H1 (cell line): ENCODE results near the gene SYNDIG1. TPM values are rescaled to one million over a fixed set of nuclear protein-coding genes. Genes with fewer than 3 reads are reported as not detected.

Experiments used
- CTCF ChIA-PET: fragments of 300-600 bp; sonication (Branson Sonifier 250); formaldehyde crosslinking; loops from one replicate; lab custom pipeline; 2021; ENCODE audit not compliant: partially characterized antibody; lab: Charles Lee
- POLR2A ChIA-PET: fragments of 300-600 bp; sonication (Branson Sonifier 250); formaldehyde crosslinking; loops from one replicate; lab custom pipeline; 2021; ENCODE audit warnings: inconsistent platforms; ENCODE audit not compliant: partially characterized antibody; lab: Charles Lee
- DNase-seq, 2 experiments: peaks; one replicate each; pipeline versions ENCODE4 v3.0.0 to v3.0.0-alpha.2; 2010 to 2022; ENCODE audit warnings: low spot score in 2 of 2, low read depth in 1 of 2, mixed read lengths in 1 of 2
- FAIRE-seq: peaks from 2 replicates; lab custom pipeline; 2011; peaks lifted over from hg19 to GRCh38; lab: Jason Lieb, UNC
- H2AFZ ChIP-seq: 2 replicates; pipeline ENCODE4 v1.8.1; 2012; ENCODE audit warnings: low read length, inconsistent platforms
- H2AK5ac ChIP-seq: 2 replicates; pipeline ENCODE4 v1.6.1; 2013; ENCODE audit warnings: low read depth, low read length
- H2BK120ac ChIP-seq: replicated peaks from 2 replicates; pipeline ENCODE3; 2013; ENCODE audit warnings: low read depth, low read length, inconsistent platforms
- H2BK12ac ChIP-seq: 2 replicates; pipeline ENCODE4 v1.6.1; 2013; ENCODE audit warnings: low read depth, low read length
- H2BK15ac ChIP-seq: 2 replicates; pipeline ENCODE4 v1.6.1; 2013; ENCODE audit warnings: low read length
- H2BK20ac ChIP-seq: 2 replicates; pipeline ENCODE4 v1.6.1; 2013; ENCODE audit warnings: low read length
- H2BK5ac ChIP-seq: 2 replicates; pipeline ENCODE4 v1.6.1; 2013; ENCODE audit warnings: low read depth, low read length
- H3K14ac ChIP-seq: 2 replicates; pipeline ENCODE4 v1.6.1; 2013; ENCODE audit warnings: inconsistent platforms; ENCODE audit not compliant: insufficient read length
- H3K18ac ChIP-seq: 2 replicates; pipeline ENCODE4 v1.6.1; 2013; ENCODE audit warnings: low read length; ENCODE audit errors: extremely low read depth
- H3K23ac ChIP-seq: 2 replicates; pipeline ENCODE4 v1.6.1; 2013; ENCODE audit warnings: inconsistent platforms; ENCODE audit not compliant: insufficient read length
- H3K23me2 ChIP-seq: 2 replicates; pipeline ENCODE4 v1.6.1; 2013; ENCODE audit warnings: low read depth, low read length
- H3K27ac ChIP-seq: 2 replicates; pipeline ENCODE4 v1.6.1; 2011; ENCODE audit warnings: low read depth, low read length, inconsistent platforms
- H3K27me3 ChIP-seq, 4 experiments: replicated peaks in 1 of 4; 1 replicate in 1 of 4; 2 replicates in 3 of 4; pipeline versions ENCODE4 v1.6.1 to v1.8.1; 2011 to 2013; ENCODE audit warnings: low read length in 3 of 4, mild to moderate bottlenecking in 3 of 4, inconsistent platforms in 2 of 4, mixed read lengths in 2 of 4, moderate library complexity in 1 of 4; ENCODE audit not compliant: control insufficient read depth in 3 of 4, insufficient read depth in 3 of 4; ENCODE audit errors: extremely low read depth in 1 of 4
- H3K36me3 ChIP-seq, 4 experiments: 2 replicates each; pipeline versions ENCODE4 v1.6.1 to v1.8.1; 2011 to 2013; ENCODE audit warnings: mild to moderate bottlenecking in 4 of 4, low read length in 3 of 4, moderate library complexity in 2 of 4, control low read depth in 1 of 4, inconsistent platforms in 1 of 4; ENCODE audit not compliant: insufficient read depth in 4 of 4, control insufficient read depth in 2 of 4
- H3K4ac ChIP-seq: replicated peaks from 2 replicates; pipeline ENCODE3; 2013; ENCODE audit warnings: low read length, low read depth, mixed read lengths, inconsistent platforms; ENCODE audit not compliant: insufficient read length
- H3K4me1 ChIP-seq, 4 experiments: replicated peaks in 1 of 4; 1 replicate in 1 of 4; 2 replicates in 3 of 4; pipeline versions ENCODE4 v1.6.1 to v1.8.1; 2011 to 2013; ENCODE audit warnings: low read length in 3 of 4, inconsistent platforms in 2 of 4, mixed read lengths in 1 of 4; ENCODE audit not compliant: insufficient read depth in 4 of 4, control insufficient read depth in 3 of 4
- H3K4me2 ChIP-seq, 2 experiments: 2 replicates each; pipeline versions ENCODE4 v1.6.1 to v1.8.1; 2011 to 2013; ENCODE audit warnings: low read depth in 2 of 2, low read length in 2 of 2, control low read depth in 1 of 2, inconsistent platforms in 1 of 2, mild to moderate bottlenecking in 1 of 2; ENCODE audit not compliant: insufficient read depth in 1 of 2
- H3K4me3 ChIP-seq, 4 experiments: fragments of 200-600, 300-600 bp in 1 of 4; sonication (generic), shearing (Covaris generic), sonication (Bioruptor Twin) in 1 of 4; 2 replicates each; pipeline versions ENCODE4 v1.5.1 to v1.8.1; 2011 to 2016; ENCODE audit warnings: low read length in 4 of 4, low read depth in 3 of 4, control low read depth in 2 of 4, inconsistent platforms in 2 of 4, mild to moderate bottlenecking in 2 of 4, mixed read lengths in 1 of 4, moderate library complexity in 1 of 4; ENCODE audit not compliant: insufficient read depth in 2 of 4; ENCODE audit errors: extremely low read depth in 1 of 4
- H3K56ac ChIP-seq: replicated peaks from 2 replicates; pipeline ENCODE3; 2013; ENCODE audit warnings: low read depth, mild to moderate bottlenecking, mixed read lengths, low read length, inconsistent platforms; ENCODE audit not compliant: insufficient read length
- H3K79me1 ChIP-seq: 2 replicates; pipeline ENCODE4 v1.6.1; 2013; ENCODE audit warnings: low read depth, low read length, control low read depth
- H3K79me2 ChIP-seq, 2 experiments: 2 replicates each; pipeline versions ENCODE4 v1.6.1 to v1.8.1; 2012 to 2013; ENCODE audit warnings: low read length in 2 of 2, mild to moderate bottlenecking in 2 of 2, inconsistent platforms in 1 of 2; ENCODE audit not compliant: insufficient read depth in 2 of 2, control insufficient read depth in 1 of 2
- H3K9ac ChIP-seq, 4 experiments: replicated peaks in 1 of 4; 1 replicate in 1 of 4; 2 replicates in 3 of 4; pipeline versions ENCODE4 v1.6.1 to v1.8.1; 2011 to 2013; ENCODE audit warnings: low read depth in 3 of 4, low read length in 3 of 4, control low read depth in 2 of 4, mild to moderate bottlenecking in 2 of 4, moderate library complexity in 2 of 4, inconsistent platforms in 1 of 4; ENCODE audit errors: extremely low read depth in 1 of 4
- H3K9me3 ChIP-seq, 2 experiments: 2 replicates each; pipeline versions ENCODE4 v1.6.1 to v1.8.1; 2012 to 2013; ENCODE audit warnings: mild to moderate bottlenecking in 2 of 2, moderate library complexity in 2 of 2, control low read depth in 1 of 2, inconsistent platforms in 1 of 2, low read depth in 1 of 2, low read length in 1 of 2, mixed read lengths in 1 of 2; ENCODE audit not compliant: insufficient read depth in 2 of 2
- H4K20me1 ChIP-seq, 2 experiments: replicated peaks in 1 of 2; 2 replicates each; pipeline versions ENCODE3 to v1.8.1; 2011 to 2013; ENCODE audit warnings: inconsistent platforms in 2 of 2, low read length in 2 of 2, mild to moderate bottlenecking in 1 of 2; ENCODE audit not compliant: insufficient read depth in 2 of 2, control insufficient read depth in 1 of 2
- H4K5ac ChIP-seq: 2 replicates; pipeline ENCODE4 v1.6.1; 2013; ENCODE audit warnings: low read length, low read depth, mixed read lengths, inconsistent platforms; ENCODE audit not compliant: insufficient read length
- H4K8ac ChIP-seq: 2 replicates; pipeline ENCODE4 v1.8.0; 2013; ENCODE audit warnings: mild to moderate bottlenecking, moderate library complexity, low read length, inconsistent platforms; ENCODE audit not compliant: insufficient read depth; ENCODE audit errors: extremely low read depth
- H4K91ac ChIP-seq: replicated peaks from 2 replicates; pipeline ENCODE3; 2013; ENCODE audit warnings: low read length, mixed read lengths, inconsistent platforms; ENCODE audit not compliant: insufficient read length
- BRCA1 ChIP-seq: IDR thresholded peaks from 2 replicates; pipeline ENCODE4 v1.6.1; 2012; ENCODE audit warnings: low read depth, low read length, improper control_type of control experiment
- CEBPB ChIP-seq: IDR thresholded peaks from 2 replicates; pipeline ENCODE4 v1.6.1; 2012; ENCODE audit warnings: low read depth, low read length
- CREB1 ChIP-seq: IDR thresholded peaks from 2 replicates; pipeline ENCODE4 v1.6.1; 2012; ENCODE audit warnings: inconsistent platforms
- E2F6 ChIP-seq: IDR thresholded peaks from 2 replicates; pipeline ENCODE4 v1.6.1; 2012; ENCODE audit warnings: inconsistent platforms
- FOSL1 ChIP-seq: IDR thresholded peaks from 2 replicates; pipeline ENCODE4 v1.6.1; 2011; ENCODE audit warnings: mild to moderate bottlenecking, low read depth, low read length, moderate library complexity; ENCODE audit not compliant: insufficient read depth
- KDM4A ChIP-seq: IDR thresholded peaks from one replicate; pipeline ENCODE4 v1.7.1; 2012; ENCODE audit warnings: low read depth, mild to moderate bottlenecking, moderate library complexity, low read length, inconsistent platforms; ENCODE audit not compliant: severe bottlenecking
- KDM5A ChIP-seq: fragments of 200-600 bp; IDR thresholded peaks from 2 replicates; pipeline ENCODE4 v1.7.1; 2012; ENCODE audit warnings: mild to moderate bottlenecking, low read length, inconsistent platforms, mixed read lengths
- RBBP5 ChIP-seq: IDR thresholded peaks from 2 replicates; pipeline ENCODE4 v1.7.1; 2012; ENCODE audit warnings: low read depth, mild to moderate bottlenecking, inconsistent platforms, low read length, moderate library complexity, borderline replicate concordance
- SRF ChIP-seq: IDR thresholded peaks from 2 replicates; pipeline ENCODE4 v1.6.1; 2011; ENCODE audit warnings: mild to moderate bottlenecking, low read depth, low read length, moderate library complexity
- TAF1 ChIP-seq: IDR thresholded peaks from 2 replicates; pipeline ENCODE4 v1.6.1; 2011; ENCODE audit warnings: mild to moderate bottlenecking, low read depth, low read length
- TAF7 ChIP-seq: optimal IDR thresholded peaks from 2 replicates; pipeline ENCODE3; 2011; ENCODE audit warnings: low read depth, mild to moderate bottlenecking, inconsistent platforms, low read length, moderate library complexity, borderline replicate concordance
- ZNF274 ChIP-seq: IDR thresholded peaks from 2 replicates; pipeline ENCODE4 v1.7.0; 2012; ENCODE audit warnings: low read length, borderline replicate concordance; ENCODE audit errors: extremely low read depth
- WGBS, 2 experiments: shearing (Covaris generic) in 1 of 2; methylation state at CpG; one replicate each; pipeline versions ENCODE4 v1.1.6 to v1.1.7; 2013 to 2015; ENCODE audit warnings: low lambda C conversion rate in 2 of 2, mixed read lengths in 2 of 2, inconsistent platforms in 1 of 2, low coverage in 1 of 2, missing lambda C conversion rate in 1 of 2; ENCODE audit not compliant: insufficient replicate concordance in 2 of 2, insufficient coverage in 1 of 2, insufficient read length in 1 of 2; ENCODE audit errors: extremely low coverage in 1 of 2, missing lambda C conversion rate in 1 of 2; 5-methylcytosine and 5-hydroxymethylcytosine counted together
- polyA plus RNA-seq, 7 experiments: library from polyadenylated mRNA; depleted of rRNA in 3 of 7; stranded (reverse) in 5 of 7; unstranded in 2 of 7; fragments of >200 nt in 5 of 7; fragments of 200-250 nt in 2 of 7; gene quantifications; 1 replicate in 5 of 7; 2 replicates in 1 of 7; 4 replicates in 1 of 7; pipeline versions ENCODE4 v1.2.1 to v1.2.3, GENCODE V29; 2011 to 2013; ENCODE audit warnings: missing spikeins in 2 of 7, mixed read lengths in 2 of 7
- total RNA-seq: library from RNA; stranded (reverse); fragmentation: NEBNext Ultra II Directional; extraction: Animal tissue kit (Norgen Biotek cat#: 25700); gene quantifications from 2 replicates; pipeline ENCODE4 v1.2.1, GENCODE V29; 2021

SYNDIG1 gene
- total and polyA plus RNA-seq, 2 of the 8 experiments (the other 6 are each of a cell fraction or from before 2014, with no cell fraction given): 6.5 to 7.8 TPM

- Histone ChIP-seq H3K4me1 (peaks cover 4 to 12% (median 8%) of the 10 kb centered on the region in 4 experiments; a peak in 6 of 7 replicates), H2BK15ac (no peak overlapping the region; the same call in 1 of the 2 replicates), H3K36me3 (no peaks in the 10 kb centered on the region), H3K4me2 (peak overlapping the region; percentile 8 to 25; a peak in 2 of 4 replicates), H3K23me2 (no peaks in the 10 kb centered on the region), H3K27ac (no peak overlapping the region), H4K8ac (no peak overlapping the region), H2BK120ac (no peak overlapping the region), H3K4ac (no peak overlapping the region), H4K5ac (no peak overlapping the region), H2AK5ac (no peak overlapping the region), H3K9me3 (no peaks in the 10 kb centered on the region), H3K9ac (no peak overlapping the region; a peak in 1 of 7 replicates), H3K56ac (no peak overlapping the region), H3K27me3 (peaks cover 0 to 5% (median 0%) of the 10 kb centered on the region in 4 experiments; a peak in 2 of 7 replicates), H2BK20ac (peak overlapping the region; percentile 89; the same call in 1 of the 2 replicates), H3K23ac (no peak overlapping the region), H3K18ac (0 out of 2 replicates have a peak overlapping the region, but pooled peaks have one; percentile 49), H3K14ac (no peak overlapping the region), H2BK5ac (no peak overlapping the region), H3K4me3 (no peak overlapping the region), H2AFZ (0 out of 2 replicates have a peak overlapping the region, but pooled peaks have one; percentile 34), H3K79me1 (no peaks in the 10 kb centered on the region), H2BK12ac (no peak overlapping the region), H3K79me2 (no peaks in the 10 kb centered on the region), H4K20me1 (no peaks in the 10 kb centered on the region), H4K91ac (peak overlapping the region; percentile 5)
- WGBS, 2 experiments: 80% methylated on average over 6 of the region's 6 CpGs; no CpG with 5 or more reads in 1 of the 2 experiments
- no peak for DNase-seq
- FAIRE-seq: peak; percentile 66
- POLR2A ChIA-PET: no interaction called here
- CTCF ChIA-PET: no interaction called here
- no peak for TF ChIP-seq TAF7
- no peak for TF ChIP-seq E2F6
- no peak for TF ChIP-seq CREB1
- TF ChIP-seq SRF: no peak
- no peak for TF ChIP-seq ZNF274
- TF ChIP-seq KDM4A: no peak
- no peak for TF ChIP-seq FOSL1
- TF ChIP-seq RBBP5: no peak
- TF ChIP-seq KDM5A: no peak
- no peak for TF ChIP-seq TAF1
- TF ChIP-seq BRCA1: no peak
- no peak for TF ChIP-seq CEBPB
Measured at GRCh38 chr20:24455081-24455480, 14.3 kb upstream of the SYNDIG1 start.
